DMS53 treated with DMSO at 0.1 percent for 48 hours (cell line): ENCODE data around the gene CRHR2.
A peak's percentile ranks its signal among the peaks of the same experiment; 100 is the strongest.

Source experiments
- DNase-seq: peaks from one replicate; lab custom pipeline; 2025; ENCODE audit not compliant: unreplicated experiment; lab: John Stamatoyannopoulos, UW

The CRHR2 gene

GRCh38 chr7:30707391-30708357 is 25.4 kb upstream of the CRHR2 start:
- DNase-seq, result no peak

GRCh38 chr7:30706908-30707307 is 24.7 kb upstream of the CRHR2 start:
- DNase-seq, result no peak

GRCh38 chr7:30706316-30706715 is 24.1 kb upstream of the CRHR2 start:
- DNase-seq, result no peak

GRCh38 chr7:30705596-30705995 is 23.3 kb upstream of the CRHR2 start:
- no peak for DNase-seq

- no peak for DNase-seq
Measured at GRCh38 chr7:30705008-30705407, 22.8 kb upstream of the CRHR2 start.

- DNase-seq, result no peak
Measured at GRCh38 chr7:30703756-30704155, 21.5 kb upstream of the CRHR2 start.

- peak; percentile 8 for DNase-seq
Measured at GRCh38 chr7:30702200-30702599, 19.9 kb upstream of the CRHR2 start.

- no peak for DNase-seq
Measured at GRCh38 chr7:30700941-30701340, 18.7 kb upstream of the CRHR2 start.

GRCh38 chr7:30699706-30700495 is 17.6 kb upstream of the CRHR2 start:
- DNase-seq, result no peak

GRCh38 chr7:30698481-30698880 is 16.2 kb upstream of the CRHR2 start:
- DNase-seq, result no peak

GRCh38 chr7:30697719-30698460 is 15.6 kb upstream of the CRHR2 start:
- DNase-seq, result no peak

- DNase-seq, result no peak
Measured at GRCh38 chr7:30694774-30695721, 12.8 kb upstream of the CRHR2 start.

GRCh38 chr7:30694218-30694745 is 12.0 kb upstream of the CRHR2 start:
- no peak for DNase-seq

GRCh38 chr7:30692882-30693281 is 10.6 kb upstream of the CRHR2 start:
- no peak for DNase-seq

GRCh38 chr7:30692438-30692837 is 10.2 kb upstream of the CRHR2 start:
- DNase-seq, result no peak

- DNase-seq, result no peak
Measured at GRCh38 chr7:30690011-30690410, 7.8 kb upstream of the CRHR2 start.

GRCh38 chr7:30688718-30689221 is 6.5 kb upstream of the CRHR2 start:
- DNase-seq, result no peak

- no peak for DNase-seq
Measured at GRCh38 chr7:30687604-30688003, 5.3 kb upstream of the CRHR2 start.

GRCh38 chr7:30684351-30684750 is 2.1 kb upstream of the CRHR2 start:
- DNase-seq, result no peak

- DNase-seq, result no peak
Measured at GRCh38 chr7:30683816-30684215, 1.6 kb upstream of the CRHR2 start.
